T-helper 2 cell treated with Interferon-gamma antibody and Interleukin-4, amounts not matched to agents 5 μg/mL and 100 μg/mL, for 36 hours (primary cell): Measurements from ENCODE around the gene CEP55.
"Not testable (repeated sequence)": the region's sequence is repeated elsewhere in the genome, so short reads cannot be mapped to it uniquely, and the experiment has no call there.

ENCODE experiments used
- DNase-seq: peaks from one replicate; pipeline ENCODE4 v3.0.0; 2021; ENCODE audit warnings: low spot score
- H3K27ac Mint-ChIP-seq: one replicate; pipeline ENCODE4 v1.8.0; 2021; ENCODE audit warnings: mild to moderate bottlenecking, mixed read lengths
- H3K27me3 Mint-ChIP-seq: one replicate; pipeline ENCODE4 v1.8.0; 2021; ENCODE audit warnings: low read depth, mixed read lengths
- H3K36me3 Mint-ChIP-seq: one replicate; pipeline ENCODE4 v1.8.0; 2021; ENCODE audit warnings: low read depth, mixed read lengths
- H3K4me1 Mint-ChIP-seq: one replicate; pipeline ENCODE4 v1.8.0; 2021; ENCODE audit warnings: low read depth, mixed read lengths
- H3K4me3 Mint-ChIP-seq: one replicate; pipeline ENCODE4 v1.8.0; 2022; ENCODE audit warnings: mild to moderate bottlenecking, moderate library complexity, mixed read lengths
- H3K9me3 Mint-ChIP-seq: one replicate; pipeline ENCODE4 v1.8.0; 2021; ENCODE audit warnings: mixed read lengths

Gene CEP55

GRCh38 chr10:93512565-93512964 is 16.2 kb downstream of the CEP55 start:
- Mint-ChIP-seq H3K4me1 (peaks cover 29% of the 10 kb centered on the region), H3K27ac (no peak overlapping the region), H3K4me3 (no peak overlapping the region), H3K9me3 (no peaks in the 10 kb centered on the region), H3K36me3 (peaks cover 55% of the 10 kb centered on the region), H3K27me3 (no peaks in the 10 kb centered on the region)
- DNase-seq = no peak

DNA sequence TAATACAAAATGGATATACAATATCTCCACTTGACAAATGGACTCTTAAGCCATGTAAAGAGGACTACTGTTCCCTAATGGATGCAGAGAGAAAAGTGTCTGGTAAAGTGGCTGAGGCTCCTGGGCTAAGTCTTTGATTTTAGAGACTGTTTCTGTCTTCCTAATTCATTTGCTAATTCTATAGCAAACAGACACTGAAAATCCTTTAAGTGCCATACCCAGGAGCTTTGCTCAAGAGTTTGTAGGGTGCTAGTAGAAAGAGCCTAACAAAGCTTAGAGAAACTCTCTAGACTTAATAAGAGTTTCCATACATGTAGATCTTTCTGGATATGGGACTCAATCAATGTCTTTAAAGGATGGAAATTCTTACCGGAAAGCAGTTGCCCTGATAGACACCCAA is 16.7 kb downstream of the CEP55 start:
- Mint-ChIP-seq H3K27me3 (no peaks in the 10 kb centered on the region), H3K4me3 (no peak overlapping the region), H3K27ac (no peak overlapping the region), H3K36me3 (peaks cover 51% of the 10 kb centered on the region), H3K4me1 (peaks cover 25% of the 10 kb centered on the region), H3K9me3 (no peaks in the 10 kb centered on the region)
- DNase-seq = no peak

GRCh38 chr10:93514521-93514920 is 18.1 kb downstream of the CEP55 start:
- Mint-ChIP-seq H3K4me3 (no peak overlapping the region), H3K4me1 (peaks cover 15% of the 10 kb centered on the region), H3K36me3 (peaks cover 53% of the 10 kb centered on the region), H3K27me3 (no peaks in the 10 kb centered on the region), H3K27ac (no peak overlapping the region), H3K9me3 (peaks cover 2% of the 10 kb centered on the region)
- DNase-seq = no peak

DNA sequence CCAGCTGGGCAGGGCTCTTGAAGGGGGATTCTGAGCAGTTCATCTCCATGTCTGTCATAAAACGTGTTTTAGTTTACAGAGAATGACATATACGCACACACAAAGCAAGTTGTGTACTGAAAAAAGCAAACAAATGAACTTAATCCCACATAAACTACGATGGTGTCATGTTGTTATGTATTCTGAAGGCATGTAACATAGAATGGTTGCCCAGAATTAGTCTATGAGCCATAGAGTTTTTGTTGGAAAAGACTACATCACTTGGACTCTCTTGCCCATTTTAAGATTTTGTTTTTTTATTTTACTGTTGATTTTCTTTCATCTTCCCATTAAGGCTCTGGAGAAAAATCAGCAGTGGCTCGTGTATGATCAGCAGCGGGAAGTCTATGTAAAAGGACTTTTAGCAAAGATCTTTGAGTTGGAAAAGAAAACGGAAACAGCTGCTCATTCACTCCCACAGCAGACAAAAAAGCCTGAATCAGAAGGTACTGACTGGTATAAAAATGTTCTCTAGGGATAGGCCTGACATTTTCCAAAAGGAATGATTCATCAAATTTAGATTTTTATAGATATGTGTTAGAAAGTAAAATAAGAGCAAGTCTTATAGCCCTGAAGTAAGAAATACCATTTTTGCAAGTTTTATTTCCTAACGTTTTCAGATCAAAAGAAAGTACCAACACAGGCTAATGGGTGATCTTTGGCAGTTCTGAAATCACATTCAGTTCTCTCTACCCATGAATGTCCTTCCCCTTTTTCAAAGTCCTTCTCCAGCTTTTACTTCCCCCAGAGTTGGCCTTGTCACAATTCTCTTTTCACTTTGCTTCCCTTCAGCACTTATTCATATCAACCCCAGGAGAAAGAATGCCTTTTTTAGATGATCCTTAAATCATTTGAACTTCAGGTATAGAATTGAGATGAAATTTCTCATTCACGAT is 18.9 kb downstream of the CEP55 start:
- Mint-ChIP-seq H3K27ac (peak overlapping the region; percentile 4), H3K4me1 (peaks cover 8% of the 10 kb centered on the region), H3K36me3 (peaks cover 56% of the 10 kb centered on the region), H3K4me3 (no peak overlapping the region), H3K9me3 (peaks cover 5% of the 10 kb centered on the region), H3K27me3 (no peaks in the 10 kb centered on the region)
- no peak for DNase-seq

DNA sequence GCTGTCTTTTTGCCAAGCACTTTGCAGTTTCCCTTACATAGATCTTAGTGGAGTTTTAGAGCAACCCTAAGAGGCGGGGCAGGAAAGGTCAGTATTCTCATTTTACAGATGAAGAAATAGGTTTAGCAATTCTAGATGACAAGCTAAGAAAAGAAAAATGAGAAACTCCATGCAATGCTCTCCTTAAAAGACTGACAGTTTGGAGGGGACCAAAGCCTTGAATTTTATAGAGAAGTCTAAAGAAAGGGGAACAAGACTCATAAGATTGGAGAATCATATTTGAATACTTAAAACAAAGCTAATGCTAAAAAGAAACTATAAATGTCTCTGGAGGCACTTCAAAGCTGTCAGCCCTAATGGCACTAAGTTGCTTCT is 19.6 kb downstream of the CEP55 start:
- H3K36me3 Mint-ChIP-seq = peaks cover 56% of the 10 kb centered on the region
- no peak overlapping the region for H3K4me3 Mint-ChIP-seq
- H3K27me3 Mint-ChIP-seq = no peaks in the 10 kb centered on the region
- peaks cover 5% of the 10 kb centered on the region for H3K9me3 Mint-ChIP-seq
- H3K4me1 Mint-ChIP-seq = peaks cover 6% of the 10 kb centered on the region
- no peak for DNase-seq
- peak overlapping the region; percentile 4 for H3K27ac Mint-ChIP-seq

GRCh38 chr10:93518531-93518930 is 22.1 kb downstream of the CEP55 start:
- H3K4me3 Mint-ChIP-seq = no peak overlapping the region
- peaks cover 74% of the 10 kb centered on the region for H3K36me3 Mint-ChIP-seq
- H3K27ac Mint-ChIP-seq = no peak overlapping the region
- peaks cover 10% of the 10 kb centered on the region for H3K9me3 Mint-ChIP-seq
- no peak for DNase-seq
- H3K27me3 Mint-ChIP-seq = no peaks in the 10 kb centered on the region
- H3K4me1 Mint-ChIP-seq = peaks cover 3% of the 10 kb centered on the region

- Mint-ChIP-seq H3K4me3 (no peak overlapping the region), H3K27me3 (peaks cover 18% of the 10 kb centered on the region), H3K36me3 (peaks cover 2% of the 10 kb centered on the region), H3K27ac (no peak overlapping the region), H3K4me1 (no peaks in the 10 kb centered on the region), H3K9me3 (no peaks in the 10 kb centered on the region)
- no peak for DNase-seq
Measured at GRCh38 chr10:93535293-93535692, 38.9 kb downstream of the CEP55 start.

DNA sequence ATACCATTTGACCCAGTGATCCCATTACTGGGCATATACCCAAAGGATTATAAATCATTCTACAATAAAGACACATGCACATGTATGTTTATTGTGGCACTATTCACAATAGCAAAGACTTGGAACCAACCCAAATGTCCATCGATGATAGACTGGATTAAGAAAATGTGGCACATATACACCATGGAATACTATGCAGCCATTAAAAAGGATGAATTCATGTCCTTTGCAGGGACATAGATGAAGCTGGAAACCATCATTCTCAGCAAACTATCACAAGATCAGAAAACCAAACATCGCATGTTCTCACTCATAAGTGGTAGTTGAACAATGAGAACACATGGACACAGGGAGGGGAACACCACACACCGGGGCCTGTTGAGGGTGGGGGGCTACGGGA is 44.5 kb downstream of the CEP55 start:
- peaks cover 32% of the 10 kb centered on the region for H3K27me3 Mint-ChIP-seq
- H3K36me3 Mint-ChIP-seq, H3K9me3 Mint-ChIP-seq, DNase-seq, H3K4me1 Mint-ChIP-seq, H3K27ac Mint-ChIP-seq, H3K4me3 Mint-ChIP-seq: not testable (repeated sequence)

DNA sequence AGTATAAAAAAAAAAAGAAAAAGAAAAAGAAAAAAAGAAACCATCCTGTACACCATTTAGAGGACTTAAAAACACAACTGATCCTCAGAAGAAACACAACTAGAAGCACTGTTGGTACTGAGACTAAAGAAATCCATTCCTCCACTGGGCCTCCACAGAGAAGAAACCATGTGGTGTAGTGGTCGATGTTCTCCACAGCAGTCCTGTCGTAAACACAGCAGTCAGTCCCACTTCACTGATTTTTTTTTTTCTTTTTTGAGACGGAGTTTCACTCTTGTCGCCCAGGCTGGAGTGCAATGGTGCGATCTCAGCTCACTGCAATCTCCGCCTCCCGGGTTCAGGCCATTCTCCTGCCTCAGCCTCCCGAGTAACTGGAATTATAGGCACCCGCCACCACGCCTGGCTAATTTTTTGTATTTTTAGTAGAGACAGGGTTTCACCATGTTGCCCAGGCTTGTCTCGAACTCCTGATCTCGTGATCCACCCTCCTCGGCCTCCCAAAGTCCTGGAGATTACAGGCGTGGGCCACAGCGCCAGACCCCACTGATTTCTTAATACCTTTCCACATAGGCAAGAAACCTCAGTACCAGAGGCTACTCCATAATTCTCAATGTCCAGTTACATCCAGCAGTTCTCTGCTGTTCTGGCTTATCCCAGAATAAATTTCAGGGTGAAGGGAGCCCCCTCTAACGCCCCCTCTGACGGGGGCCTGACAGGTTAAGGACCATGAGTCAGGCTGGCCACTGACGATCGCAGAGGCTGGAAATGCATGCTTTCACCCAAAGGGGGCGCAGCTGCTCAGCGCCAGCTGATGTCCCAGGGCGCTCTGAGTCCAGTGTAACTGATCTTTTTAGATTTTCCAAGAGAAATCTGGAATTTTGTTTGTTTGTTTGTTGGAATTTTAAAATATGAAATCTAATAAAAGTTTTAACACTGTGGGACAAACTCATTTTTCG is 45.3 kb downstream of the CEP55 start:
- DNase-seq = peak; percentile 7
- Mint-ChIP-seq H3K27me3 (peaks cover 31% of the 10 kb centered on the region), H3K27ac (no peak overlapping the region), H3K9me3 (no peaks in the 10 kb centered on the region), H3K4me3 (no peak overlapping the region), H3K4me1 (no peaks in the 10 kb centered on the region), H3K36me3 (no peaks in the 10 kb centered on the region)

- no peak for DNase-seq
- Mint-ChIP-seq H3K4me3 (no peak overlapping the region), H3K27ac (no peak overlapping the region), H3K27me3 (peaks cover 30% of the 10 kb centered on the region), H3K36me3 (no peaks in the 10 kb centered on the region), H3K4me1 (no peaks in the 10 kb centered on the region), H3K9me3 (no peaks in the 10 kb centered on the region)
Measured at GRCh38 chr10:93542358-93542791, 46.0 kb downstream of the CEP55 start.

DNA sequence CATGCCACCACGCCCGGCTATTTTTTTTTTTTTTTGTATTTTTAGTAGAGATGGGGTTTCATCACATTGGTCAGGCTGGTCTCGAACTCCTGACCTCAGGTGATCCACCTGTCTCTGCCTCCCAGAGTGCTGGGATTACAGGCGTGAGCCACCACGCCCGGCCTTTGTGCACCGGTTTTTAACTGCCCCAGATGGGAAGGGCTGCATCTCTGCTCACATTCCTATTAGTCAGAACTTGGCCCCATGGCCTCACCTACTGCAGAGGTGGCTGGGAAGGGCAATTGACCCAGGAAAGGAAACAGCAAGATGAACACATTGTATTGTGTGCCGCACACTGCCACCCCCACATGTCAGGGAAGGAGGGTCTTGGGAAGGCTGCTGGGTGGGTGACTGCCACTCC is 50.6 kb downstream of the CEP55 start:
- H3K9me3 Mint-ChIP-seq, DNase-seq, H3K4me1 Mint-ChIP-seq, H3K27ac Mint-ChIP-seq, H3K4me3 Mint-ChIP-seq, H3K36me3 Mint-ChIP-seq: not testable (repeated sequence)
- peaks cover 19% of the 10 kb centered on the region for H3K27me3 Mint-ChIP-seq

DNA sequence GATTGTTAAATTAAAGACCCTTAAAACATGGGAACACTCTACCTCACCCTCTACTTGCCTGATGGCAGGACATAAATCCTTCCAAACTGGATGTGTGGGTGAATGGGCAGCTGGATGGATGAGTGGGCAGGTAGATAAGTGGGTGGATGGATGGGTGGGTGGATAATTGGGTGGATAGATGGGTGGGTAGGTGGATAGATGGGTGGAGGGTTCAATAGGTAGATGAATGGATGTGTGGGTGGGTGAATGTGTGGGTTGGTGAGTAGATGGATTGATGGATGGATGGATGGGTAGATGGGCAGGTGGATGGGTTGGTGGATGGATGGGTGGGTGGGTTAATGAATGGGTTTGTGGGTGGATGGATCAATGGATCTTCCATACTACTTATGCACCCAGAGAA is 51.1 kb downstream of the CEP55 start:
- Mint-ChIP-seq H3K36me3 (no peaks in the 10 kb centered on the region), H3K9me3 (no peaks in the 10 kb centered on the region), H3K4me1 (no peaks in the 10 kb centered on the region), H3K27ac (no peak overlapping the region), H3K27me3 (peaks cover 17% of the 10 kb centered on the region), H3K4me3 (no peak overlapping the region)
- DNase-seq = no peak

DNA sequence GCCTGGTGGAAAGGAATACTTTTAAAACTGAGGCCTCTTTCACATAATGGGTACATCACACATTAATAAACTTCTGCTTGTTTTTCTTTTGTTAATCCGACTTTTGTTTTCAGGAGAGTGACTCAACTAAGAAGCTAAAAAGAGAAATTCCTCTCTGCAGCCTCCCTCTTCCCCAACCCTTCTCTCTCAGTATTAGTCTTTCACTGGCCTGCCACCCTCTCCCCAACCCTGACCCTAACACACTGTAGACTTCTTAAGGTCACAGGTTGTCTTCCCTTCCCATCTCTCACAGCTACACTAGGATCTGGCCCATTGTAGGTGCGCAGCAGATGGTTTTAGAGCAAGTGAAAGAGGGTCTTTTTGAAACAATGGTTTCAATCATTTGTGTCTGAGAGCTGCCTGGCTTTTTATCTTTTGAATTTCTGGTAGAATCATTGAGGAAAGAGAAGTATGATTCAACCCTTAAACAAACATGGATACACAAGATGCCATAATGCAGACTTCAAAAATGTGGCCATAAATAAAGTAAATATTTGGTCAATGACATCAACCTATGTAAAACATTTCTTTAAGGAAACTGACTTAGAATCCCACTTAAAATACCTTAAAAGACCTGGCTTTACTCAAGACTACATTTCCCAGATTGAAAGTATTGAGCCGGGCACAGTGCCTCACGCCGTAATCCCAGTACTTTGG is 52.1 kb downstream of the CEP55 start:
- Mint-ChIP-seq H3K9me3 (no peaks in the 10 kb centered on the region), H3K27ac (no peak overlapping the region), H3K4me1 (no peaks in the 10 kb centered on the region), H3K36me3 (no peaks in the 10 kb centered on the region), H3K27me3 (peaks cover 8% of the 10 kb centered on the region), H3K4me3 (no peak overlapping the region)
- no peak for DNase-seq
